Heart right ventricle (tissue), 16 donors: ENCODE data around the gene PRMT5. TPM values are rescaled to one million over a fixed set of nuclear protein-coding genes. Genes with fewer than 3 reads are reported as not detected.
A peak's percentile ranks its signal among the peaks of the same experiment; 100 is the strongest.
"Not testable (repeated sequence)": the region's sequence is repeated elsewhere in the genome, so short reads cannot be mapped to it uniquely, and the experiment has no call there.

Experiments
- ATAC-seq, 8 donors: fragments of 200-7000 bp; cut with Tn5 transposase; one replicate each; pipeline ENCODE4 v1.9.1; 2020; ENCODE audit warnings: mild to moderate bottlenecking in 8 of 8, moderate library complexity in 8 of 8, moderate number of reproducible peaks in 1 of 8
- DNase-seq, 2 donors: peaks; one replicate each; pipeline ENCODE4 v3.0.0-alpha.2; 2020
- H3K27ac ChIP-seq, 10 donors: fragments of 200-600 bp; sonication (generic) in 2 of 10; one replicate each; pipeline versions ENCODE4 v1.5.0 to v1.8.0; 2020 to 2022; ENCODE audit warnings: mild to moderate bottlenecking in 3 of 10
- H3K27me3 ChIP-seq, 7 donors: fragments of 200-600 bp; one replicate each; pipeline ENCODE4 v1.8.0; 2021 to 2022; ENCODE audit warnings: mild to moderate bottlenecking in 2 of 7
- H3K36me3 ChIP-seq, 9 donors: fragments of 200-600 bp; sonication (generic) in 1 of 9; one replicate each; pipeline versions ENCODE4 v1.5.0 to v1.8.0; 2020 to 2022; ENCODE audit warnings: mild to moderate bottlenecking in 2 of 9
- H3K4me1 ChIP-seq, 9 donors: fragments of 200-600 bp; sonication (generic) in 1 of 9; one replicate each; pipeline versions ENCODE4 v1.5.0 to v1.8.0; 2020 to 2022; ENCODE audit warnings: mild to moderate bottlenecking in 4 of 9
- H3K4me3 ChIP-seq, 10 donors: fragments of 200-600 bp; sonication (generic) in 2 of 10; one replicate each; pipeline versions ENCODE4 v1.5.0 to v1.8.0; 2020 to 2022; ENCODE audit warnings: mild to moderate bottlenecking in 7 of 10, moderate library complexity in 2 of 10
- H3K9me3 ChIP-seq, 11 donors: fragments of 200-600 bp in 10 of 11; sonication (generic) in 2 of 11; one replicate each; pipeline versions ENCODE4 v1.5.0 to v1.8.0; 2013 to 2022; ENCODE audit warnings: mild to moderate bottlenecking in 2 of 11, control low read depth in 1 of 11, moderate library complexity in 1 of 11
- CTCF ChIP-seq, 9 donors: fragments of 200-600 bp; sonication (generic) in 2 of 9; IDR thresholded peaks; one replicate each; pipeline versions ENCODE4 v1.5.0 to v1.8.0; 2021 to 2022; ENCODE audit warnings: antibody characterized with exemption in 9 of 9, mild to moderate bottlenecking in 5 of 9, moderate library complexity in 1 of 9
- WGBS, 2 donors: extraction: QIAGEN DNeasy Blood & Tissue Kit; methylation state at CpG; one replicate each; pipeline ENCODE4 v1.1.7; 2013; ENCODE audit warnings: inconsistent platforms in 1 of 2; 5-methylcytosine and 5-hydroxymethylcytosine counted together
- intact Hi-C, 10 donors: fragments of 100-400 bp; cut with DNase I; formaldehyde crosslinking; loops; one replicate each; pipeline versions ENCODE4 v1.11.1 to v1.14.2; 2022
- polyA plus RNA-seq, 2 donors: library from polyadenylated mRNA; stranded (reverse); fragments of 200-250 nt; gene quantifications; one replicate each; pipeline ENCODE4 v1.2.3, GENCODE V29; 2013
- total RNA-seq, 10 donors: library from RNA; stranded (reverse); fragmentation: NEBNext Ultra II Directional in 3 of 10; extraction: Animal tissue kit (Norgen Biotek cat#: 25700) in 3 of 10; gene quantifications; one replicate each; pipeline versions ENCODE4 v1.2.1 to v1.2.4, GENCODE V29; 2021 to 2023
- donor health status: Arrhythmogenic right ventricular cardiomyopathy.
- donor health status: ischemic (EF 13 %, LVEDD 7.1; RV severe dilation, severe dysfunction).
- donor health status: healthy with polysubstance abuse.
- donor health status: DM: no; HTN: yes; CAD: no.
- donor health status: DM: no; HTN: no; CAD: no.
- donor health status: ischemic (EF 25% LVEDD 6.9; RV normal size, moderate dysfunction).
- donor health status: ischemic (EF 25% LVEDD 5.7; RV mildly dilated, moderate dysfunction).
- donor health status: healthy.
- donor health status: DM: yes; HTN: yes; CAD: no.
- donor health status: Ischemic cardiomyopathy.
- donor health status: ischemic (EF 35%, LVEDD 5.7; RV mildly dilated, moderate dysfunction).
- donor health status: nonischemic (EF 11% LVEDD 7.7; RV severe dilation, severe dysfunction).
- donor health status: DM: yes; HTN: yes; CAD: no.
- donor health status: PGD.
- donor health status: ischemic (EF 29% LVEDD 5.4; RV normal size, mild dysfunction).
- donor health status: nonischemic (EF 23%, LVEDD 6.1; RV moderate dilation, normal function).

The PRMT5 gene
- total and polyA plus RNA-seq, 12 donors, result 7.8 to 75.1 (median 48.2) TPM

DNA sequence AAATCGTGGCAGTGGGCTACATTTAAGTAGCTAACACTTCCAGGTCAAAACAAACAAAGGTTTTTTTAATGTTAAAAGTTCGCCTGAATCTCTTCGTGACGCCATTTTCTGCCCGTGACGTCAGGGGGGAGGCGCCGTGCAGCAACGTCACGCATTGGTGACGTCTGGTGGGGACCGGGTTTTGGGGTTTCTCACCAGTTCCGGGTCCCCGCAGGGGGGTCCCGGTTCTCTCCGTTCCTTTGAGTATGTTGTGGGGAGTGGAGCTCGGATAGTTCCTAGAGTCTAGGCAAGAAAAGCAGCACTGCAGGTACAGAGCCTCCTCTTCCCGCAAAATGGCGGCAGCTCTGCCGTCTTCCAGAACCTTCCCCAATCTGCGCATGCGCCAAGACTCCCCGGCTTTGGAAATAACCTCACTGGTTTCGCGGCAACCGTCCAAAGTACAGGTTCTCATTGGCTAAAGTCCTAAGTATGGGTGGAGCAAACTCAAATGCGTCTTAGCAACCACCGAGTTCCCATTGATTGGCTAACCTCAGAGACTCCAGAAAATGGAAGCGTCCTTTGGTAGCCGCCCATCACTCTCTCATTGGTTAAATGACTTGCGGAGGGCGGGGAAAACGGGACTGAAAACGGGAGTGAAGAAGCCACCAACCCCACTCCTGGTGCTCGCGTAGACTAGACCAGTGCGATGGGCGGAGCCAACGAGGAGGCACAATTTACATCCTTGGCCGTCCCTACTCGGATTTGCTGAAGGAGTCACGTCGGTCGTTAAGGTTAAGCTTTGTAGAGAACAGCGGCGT, 10.2 kb downstream of the PRMT5 start, which contains the start of gene RBM23:
Gene RBM23, minus strand, starts transcription at position 346 of the 797 bp plus-strand sequence.
- Histone ChIP-seq H3K4me1 (peaks cover 7 to 52% (median 35%) of the 10 kb centered on the region in 9 donors), H3K9me3 (no peaks in the 10 kb centered on the region), H3K27ac (peak within 1 kb of the TSS; percentile 91 to 99 (median 97)), H3K36me3 (peaks cover 0 to 63% (median 26%) of the 10 kb centered on the region in 9 donors), H3K27me3 (no peaks in the 10 kb centered on the region), H3K4me3 (peak within 1 kb of the TSS; percentile 58 to 97 (median 80))
- ATAC-seq (peak; percentile 91 to 97 (median 95)), DNase-seq (peak; percentile 99 to 100)
- intact Hi-C loops, result loop anchor here in 3 of 10 donors (1.0 to 5.0 kb wide), 3 partner anchors 10 to 92 kb away; partner anchors contain the start of genes LRP10 (in 2 of the 3), PRMT5 (in 2 of the 3) and MRPL52 (in 1 of the 3)
- TF ChIP-seq CTCF (IDR thresholded peaks at IDR 0.05), result peak in 1 of 9 donors; percentile 9
- WGBS, 2 donors, result 0% methylated on average over 46 of the region's 46 CpGs

- H3K4me3 ChIP-seq, result no peak overlapping the region
- 84 to 87% methylated on average over 8 of the region's 8 CpGs for WGBS, 2 donors
- ATAC-seq (no peak), DNase-seq (no peak)
- no peak for TF ChIP-seq CTCF (IDR thresholded peaks at IDR 0.05)
- intact Hi-C loops, result loop anchor here in 2 of 10 donors (5.0 kb wide), 2 partner anchors 44 to 89 kb away; partner anchors contain the start of genes LRP10 (in 2 of the 2) and MRPL52 (in 1 of the 2)
- H3K27me3 ChIP-seq, result no peaks in the 10 kb centered on the region
- peaks cover 7 to 46% (median 37%) of the 10 kb centered on the region in 9 donors for H3K4me1 ChIP-seq
- H3K9me3 ChIP-seq, result no peaks in the 10 kb centered on the region
- H3K36me3 ChIP-seq, result peaks cover 0 to 57% (median 6%) of the 10 kb centered on the region in 9 donors
- H3K27ac ChIP-seq, result peak overlapping the region in 3 of 10 donors; percentile 0 to 67 (median 44)
These were observed 13.2 kb downstream of the PRMT5 start for GRCh38 chr14:22915886-22916521.

GRCh38 chr14:22914836-22915235, 14.3 kb downstream of the PRMT5 start:
- not testable (repeated sequence) for H3K4me3 ChIP-seq, H3K9me3 ChIP-seq, ATAC-seq, DNase-seq, H3K27me3 ChIP-seq
- Histone ChIP-seq H3K36me3 (peaks cover 0 to 60% (median 12%) of the 10 kb centered on the region in 9 donors), H3K27ac (peak overlapping the region in 2 of 10 donors; percentile 0 to 37), H3K4me1 (peaks cover 7 to 44% (median 31%) of the 10 kb centered on the region in 9 donors)
- WGBS, 2 donors, result 92 to 98% methylated on average over 4 of the region's 4 CpGs
- intact Hi-C loops, result loop anchor here in 2 of 10 donors (5.0 kb wide), 2 partner anchors 43 to 88 kb away; partner anchors contain the start of genes LRP10 (in 2 of the 2) and MRPL52 (in 1 of the 2)

- intact Hi-C loops, result no loop called here
- DNase-seq (no peak), ATAC-seq (no peak)
- no peak for TF ChIP-seq CTCF (IDR thresholded peaks at IDR 0.05)
- WGBS, 2 donors, result 88 to 94% methylated on average over 5 of the region's 5 CpGs
- peaks cover 0 to 88% (median 39%) of the 10 kb centered on the region in 9 donors for H3K36me3 ChIP-seq
- no peak overlapping the region for H3K27ac ChIP-seq
- H3K4me3 ChIP-seq, result no peak overlapping the region
- peaks cover 0 to 30% (median 4%) of the 10 kb centered on the region in 9 donors for H3K4me1 ChIP-seq
- H3K27me3 ChIP-seq, result no peaks in the 10 kb centered on the region
- no peaks in the 10 kb centered on the region for H3K9me3 ChIP-seq
These were observed 18.3 kb downstream of the PRMT5 start for GRCh38 chr14:22910916-22911315.
